NCI-H2171 (cell line): Measurements from ENCODE around the gene TVP23C.

Source experiments
- DNase-seq: peaks from one replicate; lab custom pipeline; 2025; lab: John Stamatoyannopoulos, UW

The TVP23C gene

GRCh38 chr17:15496735-15497670 is 66.3 kb downstream of the TVP23C start:
- DNase-seq, result no peak

- no peak for DNase-seq
These were observed 68.5 kb downstream of the TVP23C start for GRCh38 chr17:15494821-15495220.

GRCh38 chr17:15493693-15494035 is 69.6 kb downstream of the TVP23C start:
- DNase-seq, result no peak

GRCh38 chr17:15492791-15493692 is 70.2 kb downstream of the TVP23C start:
- DNase-seq, result no peak

- no peak for DNase-seq
These were observed 71.1 kb downstream of the TVP23C start for GRCh38 chr17:15492186-15492585.

- DNase-seq, result no peak
These were observed 72.5 kb downstream of the TVP23C start for GRCh38 chr17:15490634-15491261.

GRCh38 chr17:15488557-15488956 is 74.7 kb downstream of the TVP23C start:
- DNase-seq, result no peak

GRCh38 chr17:15485045-15485444 is 78.2 kb downstream of the TVP23C start:
- DNase-seq, result no peak

- no peak for DNase-seq
These were observed 79.9 kb downstream of the TVP23C start for GRCh38 chr17:15483431-15483830.

GRCh38 chr17:15482476-15482875 is 80.8 kb downstream of the TVP23C start:
- no peak for DNase-seq

- DNase-seq, result no peak
These were observed 81.8 kb downstream of the TVP23C start for GRCh38 chr17:15481481-15481880.

GRCh38 chr17:15480204-15480603 is 83.1 kb downstream of the TVP23C start:
- DNase-seq, result no peak

GRCh38 chr17:15479703-15480102 is 83.6 kb downstream of the TVP23C start:
- peak; percentile 43 for DNase-seq

- DNase-seq, result no peak
These were observed 84.4 kb downstream of the TVP23C start for GRCh38 chr17:15478845-15479244.

- DNase-seq, result no peak
These were observed 87.5 kb downstream of the TVP23C start for GRCh38 chr17:15475631-15476354.

GRCh38 chr17:15472891-15473290 is 90.4 kb downstream of the TVP23C start:
- no peak for DNase-seq

GRCh38 chr17:15470536-15470935 is 92.7 kb downstream of the TVP23C start:
- DNase-seq, result no peak

- no peak for DNase-seq
These were observed 94.0 kb downstream of the TVP23C start for GRCh38 chr17:15469260-15469659.

GRCh38 chr17:15468126-15468525 is 95.2 kb downstream of the TVP23C start:
- no peak for DNase-seq

- no peak for DNase-seq
These were observed 95.7 kb downstream of the TVP23C start, which contains the start of gene CDRT4 for GRCh38 chr17:15467592-15467991. Gene CDRT4 (minus strand): TSS chr17:15467621. CDS start chr17:15440238, 27,383 bp downstream.

- DNase-seq, result no peak
These were observed 97.2 kb downstream of the TVP23C start for GRCh38 chr17:15466131-15466530.
